HG03175 (cell line): Measurements from ENCODE around the gene OSR1.

Source experiments
- ATAC-seq: cut with Tn5 transposase; IDR thresholded peaks from one replicate; pipeline ENCODE4 v1.9.1; 2021; ENCODE audit warnings: mild to moderate bottlenecking, moderate library complexity; ENCODE audit not compliant: unreplicated experiment

OSR1 gene

GRCh38 chr2:19359456-19359855, 1.0 kb upstream of the OSR1 start:
- no peak for ATAC-seq

- ATAC-seq: no peak
Observed at GRCh38 chr2:19359021-19359357, 566 bp upstream of the OSR1 start.

GRCh38 chr2:19357402-19358241, 801 bp downstream of the OSR1 start:
- ATAC-seq: no peak

- no peak for ATAC-seq
Observed at GRCh38 chr2:19356545-19357401, 1.6 kb downstream of the OSR1 start.

- ATAC-seq: no peak
Observed at GRCh38 chr2:19355931-19356544, 2.4 kb downstream of the OSR1 start.

GRCh38 chr2:19355416-19355821, 3.0 kb downstream of the OSR1 start:
- ATAC-seq: no peak

GRCh38 chr2:19355014-19355405, 3.4 kb downstream of the OSR1 start:
- no peak for ATAC-seq

GRCh38 chr2:19353721-19354050, 4.7 kb downstream of the OSR1 start:
- ATAC-seq: no peak

GRCh38 chr2:19352946-19353720, 5.3 kb downstream of the OSR1 start:
- ATAC-seq: no peak

GRCh38 chr2:19351899-19352697, 6.3 kb downstream of the OSR1 start:
- ATAC-seq: no peak

- ATAC-seq: no peak
Observed at GRCh38 chr2:19351499-19351898, 6.9 kb downstream of the OSR1 start.

GRCh38 chr2:19350678-19351401, 7.6 kb downstream of the OSR1 start:
- no peak for ATAC-seq

GRCh38 chr2:19349911-19350677, 8.3 kb downstream of the OSR1 start:
- no peak for ATAC-seq

- ATAC-seq: no peak
Observed at GRCh38 chr2:19348692-19349091, 9.7 kb downstream of the OSR1 start.

- ATAC-seq: peak; percentile 92
Observed at GRCh38 chr2:19347619-19348562, 10.5 kb downstream of the OSR1 start.

GRCh38 chr2:19346983-19347618, 11.3 kb downstream of the OSR1 start:
- peak; percentile 2 for ATAC-seq

- ATAC-seq: no peak
Observed at GRCh38 chr2:19337742-19338141, 20.7 kb downstream of the OSR1 start.
